Aorta (tissue), 5 donors: ENCODE data around the gene ABCD1. TPM values are rescaled to one million over a fixed set of nuclear protein-coding genes. Genes with fewer than 3 reads are reported as not detected.
"Not testable (repeated sequence)": the region's sequence is repeated elsewhere in the genome, so short reads cannot be mapped to it uniquely, and the experiment has no call there.

Experiments used
- ATAC-seq: fragments of 200-7000 bp; cut with Tn5 transposase; one replicate; pipeline ENCODE4 v1.9.1; 2022; ENCODE audit warnings: moderate library complexity; ENCODE audit not compliant: low FRiP score
- DNase-seq, 2 donors: peaks; one replicate each; pipeline ENCODE4 v3.0.0-alpha.2; 2020
- H3K27ac ChIP-seq, 2 donors: one replicate each; pipeline ENCODE4 v1.5.1; 2013; ENCODE audit warnings: low read length in 2 of 2, mild to moderate bottlenecking in 2 of 2, moderate library complexity in 2 of 2, control low read depth in 1 of 2, inconsistent platforms in 1 of 2, low read depth in 1 of 2
- H3K27me3 ChIP-seq, 2 donors: one replicate each; pipeline ENCODE4 v1.6.1; 2013; ENCODE audit warnings: control low read depth in 1 of 2, low read length in 1 of 2, mild to moderate bottlenecking in 1 of 2, moderate library complexity in 1 of 2; ENCODE audit not compliant: insufficient read depth in 2 of 2, control insufficient read depth in 1 of 2
- H3K36me3 ChIP-seq, 2 donors: one replicate each; pipeline ENCODE4 v1.6.1; 2013; ENCODE audit warnings: control low read depth in 1 of 2, low read length in 1 of 2, mild to moderate bottlenecking in 1 of 2; ENCODE audit not compliant: insufficient read depth in 2 of 2, control insufficient read depth in 1 of 2
- H3K4me1 ChIP-seq, 2 donors: one replicate each; pipeline ENCODE4 v1.6.1; 2013; ENCODE audit warnings: low read length in 2 of 2, control low read depth in 1 of 2, mild to moderate bottlenecking in 1 of 2, moderate library complexity in 1 of 2; ENCODE audit not compliant: insufficient read depth in 2 of 2, control insufficient read depth in 1 of 2
- H3K4me3 ChIP-seq, 2 donors: one replicate each; pipeline ENCODE4 v1.5.1; 2013; ENCODE audit warnings: low read length in 2 of 2, control low read depth in 1 of 2, mild to moderate bottlenecking in 1 of 2
- H3K9me3 ChIP-seq: one replicate; pipeline ENCODE4 v1.6.1; 2013; ENCODE audit warnings: mild to moderate bottlenecking, low read length; ENCODE audit not compliant: control insufficient read depth
- WGBS, 2 donors: extraction: QIAGEN DNeasy Blood & Tissue Kit; methylation state at CpG; one replicate each; pipeline ENCODE4 v1.1.7; 2013; 5-methylcytosine and 5-hydroxymethylcytosine counted together
- intact Hi-C, 2 donors: fragments of 100-400 bp; cut with DNase I; formaldehyde crosslinking; loops; one replicate each; pipeline versions ENCODE4 v1.14.2 to v1.15.0; 2022
- polyA plus RNA-seq, 2 donors: library from polyadenylated mRNA; stranded (reverse); fragments of 200-250 nt; gene quantifications; one replicate each; pipeline ENCODE4 v1.2.3, GENCODE V29; 2013
- total RNA-seq, 2 donors: library from RNA; stranded (reverse); fragmentation: NEBNext Ultra II Directional; extraction: Animal tissue kit (Norgen Biotek cat#: 25700); gene quantifications; one replicate each; pipeline ENCODE4 v1.2.1, GENCODE V29; 2021
- donor health status: healthy with polysubstance abuse.
- donor health status: Bipolar disorder and iron deficiency.
- donor health status: DM: no; HTN: no; CAD: no.
- donor health status: DM: no; HTN: no; CAD: no.
- donor health status: DM: yes; HTN: yes; CAD: no.

The ABCD1 gene
- total and polyA plus RNA-seq, 4 donors = 8.8 to 15.8 (median 10.7) TPM

DNA sequence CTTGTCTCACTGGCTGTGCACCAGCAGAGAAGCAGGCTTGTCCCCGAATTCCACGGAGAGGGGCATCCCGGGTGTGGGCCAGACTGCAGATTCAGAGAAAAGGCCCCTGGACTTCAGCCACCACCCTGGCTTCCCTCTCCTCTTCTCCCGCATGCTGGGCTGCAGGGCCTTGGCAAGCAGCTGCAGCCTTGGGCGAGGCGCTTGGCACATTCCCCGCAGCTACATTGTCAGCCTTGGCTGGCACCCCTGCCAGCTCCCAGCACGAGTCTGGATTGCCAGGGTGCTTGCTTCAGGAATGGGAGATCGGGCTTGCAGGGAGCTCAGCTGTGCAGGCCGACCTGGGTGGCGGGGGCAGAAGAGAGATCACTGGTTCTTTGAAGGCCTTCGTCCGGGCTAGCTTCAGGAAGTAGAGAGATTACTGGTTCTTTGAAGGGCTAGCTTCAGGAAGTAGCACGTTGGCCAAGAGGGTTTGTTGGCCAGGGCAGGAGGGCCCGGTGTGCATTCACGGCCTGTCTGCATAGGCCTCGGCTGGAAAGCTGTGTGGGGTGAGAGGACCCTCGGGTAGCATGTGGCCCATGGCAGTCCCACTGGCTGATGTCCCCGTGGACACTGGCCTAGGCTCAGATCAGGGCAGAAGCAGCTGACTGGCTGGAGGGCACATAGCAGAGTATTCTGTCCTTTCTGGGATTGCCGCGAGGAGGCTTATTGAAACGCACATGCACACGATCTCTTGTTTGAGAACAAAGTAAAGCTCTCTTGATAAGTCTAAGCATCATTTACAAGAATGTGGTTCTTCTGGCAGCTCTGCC lies 2.7 kb downstream of the ABCD1 start:
- intact Hi-C loops = no loop called here
- WGBS, 2 donors = 12 to 37% methylated on average over 23 of the region's 23 CpGs
- peak; percentile 76 to 85 for DNase-seq

DNA sequence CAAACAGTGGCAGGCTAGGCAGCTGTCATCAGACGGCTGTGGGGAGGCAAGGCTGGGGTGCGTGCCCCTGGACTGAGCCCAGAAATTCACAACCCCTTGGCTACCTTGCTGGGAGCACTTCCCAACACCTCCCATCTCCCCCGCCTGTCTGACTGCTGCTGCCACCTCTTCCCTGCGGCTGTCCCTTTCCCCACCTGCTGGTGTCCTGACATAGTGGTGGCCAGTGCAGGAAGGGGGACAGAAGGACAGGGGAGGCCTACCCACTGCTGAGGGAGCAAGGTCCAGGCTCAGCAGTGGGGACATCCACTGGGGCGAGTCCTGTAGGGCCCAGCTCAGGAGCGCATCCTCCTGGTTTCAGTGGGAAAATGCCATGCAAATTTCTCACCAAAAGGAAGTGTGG lies 3.4 kb downstream of the ABCD1 start:
- DNase-seq (no peak), ATAC-seq (no peak)
- no peaks in the 10 kb centered on the region for H3K9me3 ChIP-seq
- 73 to 87% methylated on average over 6 of the region's 6 CpGs for WGBS, 2 donors
- intact Hi-C loops = no loop called here
- H3K4me1 ChIP-seq = no peaks in the 10 kb centered on the region
- no peaks in the 10 kb centered on the region for H3K36me3 ChIP-seq
- H3K4me3 ChIP-seq = no peak overlapping the region
- H3K27ac ChIP-seq = no peak overlapping the region
- no peaks in the 10 kb centered on the region for H3K27me3 ChIP-seq

More for the DNA sequence above, 2.7 kb downstream of the ABCD1 start:
- H3K4me3 ChIP-seq = no peak overlapping the region
- no peaks in the 10 kb centered on the region for H3K36me3 ChIP-seq
- no peaks in the 10 kb centered on the region for H3K4me1 ChIP-seq
- H3K27me3 ChIP-seq = no peaks in the 10 kb centered on the region
- peak overlapping the region in 1 of 2 donors; percentile 76 for H3K27ac ChIP-seq
- peak; percentile 36 for ATAC-seq
- no peaks in the 10 kb centered on the region for H3K9me3 ChIP-seq

DNA sequence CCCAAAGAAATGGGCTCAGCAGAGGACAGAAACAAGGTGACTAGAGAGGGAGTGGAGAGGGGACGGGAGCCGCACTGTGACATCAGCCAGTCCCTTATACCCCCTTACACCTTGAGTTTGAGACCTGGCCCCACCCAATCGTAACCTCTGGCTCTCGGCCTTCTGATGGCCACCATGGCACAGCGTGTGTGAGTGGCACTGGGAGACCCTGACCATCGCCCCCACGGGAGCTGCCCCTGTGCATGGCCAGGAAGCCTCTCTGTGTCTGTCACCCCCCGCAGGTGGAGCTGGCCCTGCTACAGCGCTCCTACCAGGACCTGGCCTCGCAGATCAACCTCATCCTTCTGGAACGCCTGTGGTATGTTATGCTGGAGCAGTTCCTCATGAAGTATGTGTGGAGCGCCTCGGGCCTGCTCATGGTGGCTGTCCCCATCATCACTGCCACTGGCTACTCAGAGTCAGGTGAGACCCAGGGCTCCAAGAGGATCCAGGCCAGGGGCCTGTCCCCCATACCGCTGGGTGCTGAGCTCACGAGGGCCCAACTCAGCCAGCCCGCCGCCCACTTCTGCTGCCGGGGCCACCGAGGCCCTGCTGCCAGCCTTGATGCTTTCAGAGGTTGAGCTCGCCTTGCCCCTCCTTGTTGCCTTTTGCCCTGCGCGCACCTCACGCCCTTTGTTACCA lies 4.4 kb downstream of the ABCD1 start:
- WGBS, 2 donors = 87 to 96% methylated on average over 20 to 23 of the region's 23 CpGs
- intact Hi-C loops = no loop called here
- no peaks in the 10 kb centered on the region for H3K4me1 ChIP-seq
- H3K4me3 ChIP-seq = no peak overlapping the region
- peak in 1 of 2 donors; percentile 68 for DNase-seq
- H3K27ac ChIP-seq = no peak overlapping the region
- H3K9me3 ChIP-seq = no peaks in the 10 kb centered on the region
- ATAC-seq = no peak
- no peaks in the 10 kb centered on the region for H3K36me3 ChIP-seq
- no peaks in the 10 kb centered on the region for H3K27me3 ChIP-seq

DNA sequence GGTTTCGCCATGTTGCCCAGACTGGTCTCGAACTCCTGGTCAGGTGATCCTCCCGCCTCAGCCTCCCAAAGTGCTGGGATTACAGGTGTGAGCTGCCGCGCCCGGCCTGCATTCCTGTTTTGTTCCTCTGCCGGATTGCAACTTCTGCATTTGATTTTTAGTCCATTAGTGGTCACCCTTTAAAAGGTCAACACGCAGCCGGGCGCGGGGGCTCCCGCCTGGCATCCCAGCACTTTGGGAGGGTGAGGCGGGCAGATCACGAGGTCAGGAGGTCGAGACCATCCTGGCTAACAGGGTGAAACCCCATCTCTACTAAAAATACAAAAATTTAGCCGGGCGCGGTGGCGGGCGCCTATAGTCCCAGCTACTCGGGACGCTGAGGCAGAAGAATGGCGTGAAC lies 5.5 kb downstream of the ABCD1 start:
- H3K9me3 ChIP-seq, intact Hi-C loops, H3K4me3 ChIP-seq, ATAC-seq, H3K4me1 ChIP-seq, H3K27ac ChIP-seq, H3K36me3 ChIP-seq, H3K27me3 ChIP-seq: not testable (repeated sequence)
- DNase-seq = peak in 1 of 2 donors; percentile 54
- 93 to 96% methylated on average over 23 of the region's 23 CpGs for WGBS, 2 donors

DNA sequence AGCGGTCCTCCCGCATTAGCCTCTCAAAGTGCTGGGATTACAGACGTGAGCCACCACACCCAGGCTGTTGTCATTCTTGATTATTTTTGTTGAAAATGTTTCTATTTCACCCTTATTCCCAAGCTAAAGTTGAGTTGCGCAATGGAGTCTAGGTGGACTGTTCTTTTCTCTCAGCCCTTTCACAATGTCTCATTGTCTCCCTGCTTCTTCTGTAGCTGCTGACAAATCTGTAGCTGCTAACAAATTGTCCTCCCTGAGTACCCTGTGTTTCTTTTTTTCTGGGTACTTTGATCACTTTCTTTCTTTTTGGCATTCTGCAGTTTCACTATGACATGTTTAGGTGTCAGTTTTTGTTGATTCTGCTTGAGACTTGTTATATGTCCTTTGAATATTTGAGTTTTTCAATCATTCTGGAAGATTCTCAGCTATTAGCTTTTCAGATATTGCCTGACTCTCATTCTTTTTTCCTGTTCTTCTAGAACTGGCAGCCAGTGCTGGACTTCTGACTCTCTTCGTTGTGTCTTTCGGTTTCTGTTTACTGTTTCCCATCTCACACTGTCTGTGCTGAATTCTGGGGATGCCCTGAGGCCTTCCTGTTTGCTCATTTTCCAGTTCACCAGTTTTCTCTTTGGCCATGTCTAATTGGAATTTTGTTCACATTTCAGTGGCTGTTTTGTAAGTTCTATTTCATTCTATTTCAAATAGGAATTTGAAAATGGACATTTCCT lies 6.6 kb downstream of the ABCD1 start:
- no peak for ATAC-seq
- WGBS, 2 donors = 91% methylated on average over 6 of the region's 6 CpGs
- Histone ChIP-seq H3K4me1 (no peaks in the 10 kb centered on the region), H3K9me3 (no peaks in the 10 kb centered on the region), H3K4me3 (no peak overlapping the region), H3K27me3 (no peaks in the 10 kb centered on the region), H3K36me3 (no peaks in the 10 kb centered on the region), H3K27ac (no peak overlapping the region)
- DNase-seq = peak in 1 of 2 donors; percentile 22
- intact Hi-C loops = no loop called here

DNA sequence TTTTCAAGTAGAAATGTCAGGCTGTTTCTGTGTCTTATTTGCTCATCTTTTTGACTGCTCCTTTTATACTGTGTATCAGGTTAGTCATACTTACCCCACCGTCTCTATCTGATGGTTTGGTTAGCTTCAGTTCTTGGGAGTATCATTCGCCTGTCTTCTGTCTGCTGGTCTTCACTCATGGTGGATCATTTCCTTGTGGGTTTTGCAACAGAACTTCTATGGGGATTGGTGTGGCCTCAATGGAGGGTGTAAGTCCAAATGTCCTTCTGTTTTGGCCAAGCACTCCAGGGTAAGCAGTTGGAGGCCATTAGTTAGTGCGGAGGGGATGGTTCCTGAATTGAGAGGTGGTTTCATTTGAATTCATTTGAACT lies 7.2 kb downstream of the ABCD1 start:
- Histone ChIP-seq H3K27me3 (no peaks in the 10 kb centered on the region), H3K27ac (no peak overlapping the region), H3K4me1 (no peaks in the 10 kb centered on the region), H3K4me3 (no peak overlapping the region), H3K9me3 (no peaks in the 10 kb centered on the region), H3K36me3 (no peaks in the 10 kb centered on the region)
- no peak for DNase-seq
- WGBS, 2 donors = 97 to 98% methylated on average over 3 of the region's 3 CpGs
- no peak for ATAC-seq
- intact Hi-C loops = no loop called here

DNA sequence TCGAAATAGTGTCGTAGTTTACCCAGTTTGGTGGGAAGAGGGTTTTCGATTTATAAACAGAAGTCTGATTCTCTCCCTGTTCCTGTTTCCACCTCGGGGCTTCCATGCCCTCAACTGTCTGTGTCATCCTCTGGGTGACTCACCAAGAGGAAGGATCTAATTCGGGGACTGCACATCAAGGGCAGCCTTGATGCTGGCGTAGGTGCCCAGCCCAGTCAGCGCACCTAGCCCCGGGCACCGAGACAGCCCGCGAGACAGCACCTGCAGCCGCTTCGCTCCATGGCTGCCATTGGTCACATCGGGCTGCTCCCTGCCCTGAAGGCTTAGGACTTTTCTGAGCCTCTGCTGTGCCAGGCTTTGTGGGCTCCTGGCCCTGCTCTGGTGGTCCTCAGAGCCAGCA lies 7.7 kb downstream of the ABCD1 start:
- DNase-seq (peak in 1 of 2 donors; percentile 75), ATAC-seq (no peak)
- Histone ChIP-seq H3K4me1 (no peaks in the 10 kb centered on the region), H3K27me3 (no peaks in the 10 kb centered on the region), H3K9me3 (no peaks in the 10 kb centered on the region), H3K27ac (no peak overlapping the region), H3K36me3 (no peaks in the 10 kb centered on the region), H3K4me3 (no peak overlapping the region)
- WGBS, 2 donors = 91 to 96% methylated on average over 14 of the region's 14 CpGs
- intact Hi-C loops = no loop called here

DNA sequence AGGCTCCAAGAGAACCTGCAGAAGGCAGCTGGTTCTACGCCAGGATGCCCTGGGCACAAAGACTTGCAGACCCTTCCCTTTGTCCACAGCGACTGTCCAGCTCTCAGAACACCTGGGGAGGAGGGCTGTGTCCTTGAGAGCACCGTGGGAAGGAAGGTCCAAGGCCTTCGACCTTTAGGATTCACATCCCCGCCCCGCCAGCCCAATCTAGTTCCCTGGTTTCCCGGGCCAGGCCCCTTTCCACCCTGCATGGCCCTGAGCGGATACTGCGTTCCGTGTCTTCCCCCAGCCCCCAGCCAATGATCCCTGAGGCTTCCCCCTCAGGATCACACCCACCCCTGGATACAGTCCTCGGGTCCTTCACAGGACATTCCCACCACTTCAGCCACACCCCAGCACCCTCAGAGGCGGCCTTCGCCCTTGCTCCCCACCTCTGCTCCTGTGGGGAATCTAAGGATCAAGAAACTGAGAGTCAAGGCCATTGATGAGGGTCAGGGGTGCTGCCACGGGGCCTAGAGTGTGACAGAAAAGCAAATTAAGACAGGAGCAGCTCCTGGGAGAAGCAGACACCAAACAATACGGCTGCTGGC lies 9.1 kb downstream of the ABCD1 start:
- Histone ChIP-seq H3K36me3 (no peaks in the 10 kb centered on the region), H3K4me3 (no peak overlapping the region), H3K27ac (no peak overlapping the region), H3K27me3 (no peaks in the 10 kb centered on the region), H3K9me3 (no peaks in the 10 kb centered on the region), H3K4me1 (no peaks in the 10 kb centered on the region)
- 83 to 93% methylated on average over 15 of the region's 15 CpGs for WGBS, 2 donors
- intact Hi-C loops = no loop called here
- ATAC-seq = no peak
- DNase-seq = no peak
